Esophagus mucosa (tissue), 1 donor: ENCODE measurements around the gene NCEH1. TPM values are rescaled to one million over a fixed set of nuclear protein-coding genes. Genes with fewer than 3 reads are reported as not detected.

Experiments used
- ATAC-seq: fragments of 200-7000 bp; cut with Tn5 transposase; one replicate; pipeline ENCODE4 v1.9.1; 2020
- total RNA-seq: library from RNA; stranded (reverse); gene quantifications from one replicate; pipeline ENCODE4 v1.2.4, GENCODE V29; 2023
- donor health status: DM: yes; HTN: yes; CAD: no.

The NCEH1 gene
- total RNA-seq, 1 donor from 2014 or later: 5.3 TPM

GRCh38 chr3:172643506-172644179 lies 67.2 kb downstream of the NCEH1 start:
- ATAC-seq: no peak

GRCh38 chr3:172641291-172641690 lies 69.6 kb downstream of the NCEH1 start:
- ATAC-seq: no peak

- no peak for ATAC-seq
These were observed 70.1 kb downstream of the NCEH1 start for GRCh38 chr3:172640751-172641150.

- ATAC-seq: peak; percentile 98
These were observed 75.3 kb downstream of the NCEH1 start for GRCh38 chr3:172635588-172635987.

GRCh38 chr3:172634948-172635347 lies 75.9 kb downstream of the NCEH1 start:
- no peak for ATAC-seq

- ATAC-seq: no peak
These were observed 80.6 kb downstream of the NCEH1 start for GRCh38 chr3:172630316-172630715.

GRCh38 chr3:172629470-172629869 lies 81.4 kb downstream of the NCEH1 start:
- ATAC-seq: peak; percentile 46

GRCh38 chr3:172627057-172627809 lies 83.6 kb downstream of the NCEH1 start:
- peak; percentile 60 for ATAC-seq

GRCh38 chr3:172626021-172626640 lies 84.7 kb downstream of the NCEH1 start:
- ATAC-seq: no peak

GRCh38 chr3:172625404-172625803 lies 85.5 kb downstream of the NCEH1 start:
- no peak for ATAC-seq

- peak; percentile 43 for ATAC-seq
These were observed 85.9 kb downstream of the NCEH1 start for GRCh38 chr3:172624999-172625398.

- ATAC-seq: peak; percentile 60
These were observed 87.8 kb downstream of the NCEH1 start for GRCh38 chr3:172622916-172623700.

GRCh38 chr3:172622156-172622555 lies 88.7 kb downstream of the NCEH1 start:
- no peak for ATAC-seq

GRCh38 chr3:172617976-172618375 lies 92.9 kb downstream of the NCEH1 start:
- peak; percentile 43 for ATAC-seq

- no peak for ATAC-seq
These were observed 93.7 kb downstream of the NCEH1 start for GRCh38 chr3:172617013-172617706.

- ATAC-seq: no peak
These were observed 94.8 kb downstream of the NCEH1 start for GRCh38 chr3:172616031-172616461.

GRCh38 chr3:172615296-172615695 lies 95.6 kb downstream of the NCEH1 start:
- peak; percentile 22 for ATAC-seq

GRCh38 chr3:172614340-172615274 lies 96.3 kb downstream of the NCEH1 start:
- peak; percentile 49 for ATAC-seq

GRCh38 chr3:172613845-172614244 lies 97.0 kb downstream of the NCEH1 start:
- no peak for ATAC-seq

GRCh38 chr3:172612871-172613678 lies 97.8 kb downstream of the NCEH1 start:
- no peak for ATAC-seq
